Measurements from ENCODE around the gene MIPEP.
"Not testable (repeated sequence)": the region's sequence is repeated elsewhere in the genome, so short reads cannot be mapped to it uniquely, and the experiment has no call there.

MIPEP gene

DNA sequence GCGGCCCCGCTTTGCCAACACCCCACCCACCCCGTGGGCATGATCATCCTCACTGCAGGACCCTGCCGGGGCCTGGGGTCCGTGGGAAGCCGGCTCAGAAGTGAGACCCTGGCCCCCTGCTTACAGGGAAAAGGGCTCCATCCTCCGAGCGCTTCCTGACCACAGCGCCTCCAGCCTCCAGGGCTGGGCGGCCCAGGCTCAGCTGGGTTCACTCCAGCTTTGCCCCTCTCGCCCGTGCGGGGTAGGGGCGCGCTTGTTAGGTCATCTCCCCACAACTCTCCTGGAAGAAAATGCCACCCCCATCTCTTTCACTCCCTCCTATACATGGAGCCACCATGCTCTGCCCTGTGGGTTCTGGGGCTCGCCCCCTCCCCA, 14.7 kb upstream of the MIPEP start:
- TF ChIP-seq, protein P1, sequence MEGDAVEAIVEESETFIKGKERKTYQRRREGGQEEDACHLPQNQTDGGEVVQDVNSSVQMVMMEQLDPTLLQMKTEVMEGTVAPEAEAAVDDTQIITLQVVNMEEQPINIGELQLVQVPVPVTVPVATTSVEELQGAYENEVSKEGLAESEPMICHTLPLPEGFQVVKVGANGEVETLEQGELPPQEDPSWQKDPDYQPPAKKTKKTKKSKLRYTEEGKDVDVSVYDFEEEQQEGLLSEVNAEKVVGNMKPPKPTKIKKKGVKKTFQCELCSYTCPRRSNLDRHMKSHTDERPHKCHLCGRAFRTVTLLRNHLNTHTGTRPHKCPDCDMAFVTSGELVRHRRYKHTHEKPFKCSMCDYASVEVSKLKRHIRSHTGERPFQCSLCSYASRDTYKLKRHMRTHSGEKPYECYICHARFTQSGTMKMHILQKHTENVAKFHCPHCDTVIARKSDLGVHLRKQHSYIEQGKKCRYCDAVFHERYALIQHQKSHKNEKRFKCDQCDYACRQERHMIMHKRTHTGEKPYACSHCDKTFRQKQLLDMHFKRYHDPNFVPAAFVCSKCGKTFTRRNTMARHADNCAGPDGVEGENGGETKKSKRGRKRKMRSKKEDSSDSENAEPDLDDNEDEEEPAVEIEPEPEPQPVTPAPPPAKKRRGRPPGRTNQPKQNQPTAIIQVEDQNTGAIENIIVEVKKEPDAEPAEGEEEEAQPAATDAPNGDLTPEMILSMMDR (IDR thresholded peaks at IDR 0.05; ENCODE audit: extremely low read depth, insufficient read depth, missing control alignments), result no peak
- in situ Hi-C loops (cut with MboI; ENCODE audit: low pct_unique_long_range_greater_than_20kb, low sequenced_read_pairs, unreplicated experiment), result loop anchor here (25.0 kb wide), 1 partner anchor 308 kb away; no protein-coding TSS in a partner anchor
- no peak for DNase-seq (ENCODE audit: low spot score)

DNA sequence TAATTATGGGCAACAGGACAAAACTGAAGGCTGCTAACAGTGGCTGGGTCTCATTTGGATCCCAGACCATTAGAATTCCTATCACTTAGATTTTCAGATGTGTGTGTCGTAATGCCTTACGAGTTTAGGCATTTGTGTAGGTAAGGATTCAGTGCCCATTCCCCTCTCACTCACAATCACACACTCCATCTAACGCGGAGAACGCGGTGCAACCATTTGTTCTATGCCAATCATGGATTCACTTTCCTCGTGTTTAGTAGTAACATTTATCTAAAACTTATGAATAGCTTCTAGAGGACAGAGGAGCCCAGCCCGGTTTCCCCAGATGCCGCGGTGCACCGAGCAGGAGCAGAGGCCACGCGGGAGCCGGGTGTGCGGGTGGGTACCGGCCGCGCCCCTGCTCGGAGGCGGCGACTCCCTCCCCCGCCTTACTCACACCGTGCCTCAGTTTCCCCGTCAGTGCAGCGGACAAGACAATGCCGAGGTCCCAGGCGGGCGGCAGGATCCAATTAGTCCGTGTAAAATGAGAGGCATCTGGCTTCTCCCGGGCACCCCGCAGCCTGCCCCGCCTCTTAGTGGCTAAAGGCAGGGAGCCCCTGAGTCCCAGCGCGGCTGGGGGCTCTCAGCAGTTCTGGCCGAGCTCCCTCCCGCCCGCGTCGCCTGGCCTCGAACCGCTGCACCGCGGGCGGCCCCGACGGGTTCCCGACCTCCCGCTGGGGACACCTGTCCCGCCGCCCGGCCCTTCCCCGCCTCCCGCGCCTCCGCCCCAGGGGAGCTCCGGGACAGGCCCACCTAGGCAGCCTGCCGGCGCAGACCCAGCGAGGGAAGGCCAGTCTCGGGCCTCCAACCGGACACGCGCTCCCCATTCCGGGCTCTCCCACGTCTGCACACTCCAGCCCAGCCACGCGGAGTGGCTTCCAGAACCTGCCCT, 14.0 kb upstream of the MIPEP start:
- in situ Hi-C loops (cut with MboI; ENCODE audit: low pct_unique_long_range_greater_than_20kb, low sequenced_read_pairs, unreplicated experiment), result loop anchor here (25.0 kb wide), 1 partner anchor 309 kb away; no protein-coding TSS in a partner anchor
- TF ChIP-seq, protein P1 (IDR thresholded peaks at IDR 0.05; ENCODE audit: extremely low read depth, insufficient read depth, missing control alignments), result no peak
- DNase-seq (ENCODE audit: low spot score), result peak; percentile 20

DNA sequence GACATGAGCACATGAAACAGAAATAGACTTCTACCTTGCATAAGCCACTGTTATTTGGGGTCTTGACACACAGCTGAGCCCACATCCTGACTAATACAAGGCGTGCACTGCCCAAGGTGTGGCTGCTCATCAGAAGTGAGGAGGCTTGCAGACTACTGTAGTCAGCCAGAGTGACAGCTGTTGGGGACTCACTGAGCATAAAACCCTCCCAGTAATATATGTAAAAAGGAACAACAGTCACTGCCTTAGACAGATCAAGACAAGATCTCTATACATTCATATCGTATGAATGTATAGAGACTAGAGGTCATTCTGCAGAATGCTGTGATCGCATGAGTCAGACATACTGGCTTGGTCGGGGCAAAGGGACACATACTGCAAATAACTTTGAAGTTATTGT, 12.2 kb upstream of the MIPEP start:
- in situ Hi-C loops (cut with MboI; ENCODE audit: low pct_unique_long_range_greater_than_20kb, low sequenced_read_pairs, unreplicated experiment), result loop anchor here (25.0 kb wide), 1 partner anchor 311 kb away; no protein-coding TSS in a partner anchor
- DNase-seq (ENCODE audit: low spot score), result peak; percentile 27
- TF ChIP-seq, protein P1 (IDR thresholded peaks at IDR 0.05; ENCODE audit: extremely low read depth, insufficient read depth, missing control alignments), result no peak

DNA sequence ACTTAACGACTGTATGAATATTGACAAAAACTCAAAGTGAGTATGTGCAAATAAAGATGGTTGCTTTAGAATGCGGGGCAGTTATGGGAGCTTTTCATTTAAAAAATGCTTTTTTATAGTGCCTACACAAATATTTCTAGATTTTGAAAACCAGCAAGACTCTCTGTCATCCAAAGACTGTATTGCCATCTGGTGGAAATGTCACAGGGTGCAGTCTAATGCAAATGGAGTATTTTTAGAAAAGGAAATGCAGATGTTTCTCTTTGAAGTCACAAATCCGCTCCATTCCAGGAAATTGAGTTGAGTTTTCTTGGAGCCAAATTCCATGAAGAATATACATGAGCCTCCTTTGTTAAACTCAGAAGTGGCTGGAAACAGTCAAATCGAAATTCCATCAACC, 10.4 kb upstream of the MIPEP start:
- in situ Hi-C loops (cut with MboI; ENCODE audit: low pct_unique_long_range_greater_than_20kb, low sequenced_read_pairs, unreplicated experiment), result loop anchor here (25.0 kb wide), 1 partner anchor 537 kb away; no protein-coding TSS in a partner anchor

GRCh38 chr13:23898101-23898500, 8.9 kb upstream of the MIPEP start:
- TF ChIP-seq, protein P1 (IDR thresholded peaks at IDR 0.05; ENCODE audit: extremely low read depth, insufficient read depth, missing control alignments), result no peak
- no peak for DNase-seq (ENCODE audit: low spot score)
- in situ Hi-C loops (cut with MboI; ENCODE audit: low pct_unique_long_range_greater_than_20kb, low sequenced_read_pairs, unreplicated experiment), result loop anchor here (25.0 kb wide), 1 partner anchor 536 kb away; no protein-coding TSS in a partner anchor

More for the DNA sequence above, 10.4 kb upstream of the MIPEP start:
- no peak for DNase-seq (ENCODE audit: low spot score)
- TF ChIP-seq, protein P1 (IDR thresholded peaks at IDR 0.05; ENCODE audit: extremely low read depth, insufficient read depth, missing control alignments), result peak; percentile 54

- in situ Hi-C loops (cut with MboI; ENCODE audit: low pct_unique_long_range_greater_than_20kb, low sequenced_read_pairs, unreplicated experiment), result loop anchor here (25.0 kb wide), 1 partner anchor 535 kb away; no protein-coding TSS in a partner anchor
- not testable (repeated sequence) for DNase-seq (ENCODE audit: low spot score)
Measured at GRCh38 chr13:23897452-23897919, 8.3 kb upstream of the MIPEP start, which contains the start of gene C1QTNF9B. Gene C1QTNF9B (minus strand): TSS chr13:23897502.

DNA sequence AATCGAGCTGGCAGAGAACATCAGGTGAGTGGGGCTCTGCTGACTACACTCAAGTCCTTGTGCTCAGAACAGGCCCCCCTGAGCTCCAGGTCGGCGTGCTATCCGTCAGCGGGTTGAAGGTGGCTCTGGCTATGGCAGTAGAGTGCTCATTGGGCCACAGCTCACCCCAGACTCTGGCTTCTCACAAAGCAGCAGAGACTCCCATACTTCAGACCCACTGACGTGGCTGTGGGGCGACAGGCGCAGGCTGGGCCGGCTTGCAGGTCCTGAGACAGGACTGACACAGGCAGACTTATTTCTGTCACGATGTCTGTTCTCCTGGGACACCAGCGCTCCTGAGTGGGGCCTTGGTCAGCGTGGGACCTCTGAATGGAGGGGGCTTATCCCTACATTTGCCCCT, 5.5 kb upstream of the MIPEP start:
- not testable (repeated sequence) for DNase-seq (ENCODE audit: low spot score)
- in situ Hi-C loops (cut with MboI; ENCODE audit: low pct_unique_long_range_greater_than_20kb, low sequenced_read_pairs, unreplicated experiment), result loop anchor here (5.0 to 25.0 kb wide), 2 partner anchors 428 to 532 kb away; no protein-coding TSS in a partner anchor

DNA sequence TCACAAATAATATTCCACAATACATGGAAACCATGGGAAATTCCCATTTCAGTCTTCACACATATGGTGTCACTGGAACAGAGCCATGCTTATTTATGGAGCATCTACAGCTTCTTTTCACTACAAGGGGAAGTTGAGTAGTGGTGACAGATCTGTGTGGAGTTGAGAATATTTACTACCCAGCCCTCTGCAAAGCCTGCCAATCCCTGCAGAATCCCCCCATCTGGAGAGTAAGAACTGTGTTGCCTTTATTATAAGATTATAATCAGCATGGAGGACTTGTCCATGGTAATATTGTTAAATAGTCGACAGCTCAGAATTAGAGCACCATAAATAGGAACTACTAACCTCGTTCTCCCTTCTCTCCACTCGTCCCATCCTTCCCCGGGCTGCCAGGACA, 4.6 kb upstream of the MIPEP start:
- DNase-seq (ENCODE audit: low spot score), result not testable (repeated sequence)
- in situ Hi-C loops (cut with MboI; ENCODE audit: low pct_unique_long_range_greater_than_20kb, low sequenced_read_pairs, unreplicated experiment), result loop anchor here (5.0 to 25.0 kb wide), 2 partner anchors 429 to 531 kb away; no protein-coding TSS in a partner anchor

Data from GM13977 (cell line).